ENCODE results near the gene ITM2C. TPM values are rescaled to one million over a fixed set of nuclear protein-coding genes. Genes with fewer than 3 reads are reported as not detected.

The ITM2C gene, protein sequence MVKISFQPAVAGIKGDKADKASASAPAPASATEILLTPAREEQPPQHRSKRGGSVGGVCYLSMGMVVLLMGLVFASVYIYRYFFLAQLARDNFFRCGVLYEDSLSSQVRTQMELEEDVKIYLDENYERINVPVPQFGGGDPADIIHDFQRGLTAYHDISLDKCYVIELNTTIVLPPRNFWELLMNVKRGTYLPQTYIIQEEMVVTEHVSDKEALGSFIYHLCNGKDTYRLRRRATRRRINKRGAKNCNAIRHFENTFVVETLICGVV
- 162 TPM for total RNA-seq

DNA sequence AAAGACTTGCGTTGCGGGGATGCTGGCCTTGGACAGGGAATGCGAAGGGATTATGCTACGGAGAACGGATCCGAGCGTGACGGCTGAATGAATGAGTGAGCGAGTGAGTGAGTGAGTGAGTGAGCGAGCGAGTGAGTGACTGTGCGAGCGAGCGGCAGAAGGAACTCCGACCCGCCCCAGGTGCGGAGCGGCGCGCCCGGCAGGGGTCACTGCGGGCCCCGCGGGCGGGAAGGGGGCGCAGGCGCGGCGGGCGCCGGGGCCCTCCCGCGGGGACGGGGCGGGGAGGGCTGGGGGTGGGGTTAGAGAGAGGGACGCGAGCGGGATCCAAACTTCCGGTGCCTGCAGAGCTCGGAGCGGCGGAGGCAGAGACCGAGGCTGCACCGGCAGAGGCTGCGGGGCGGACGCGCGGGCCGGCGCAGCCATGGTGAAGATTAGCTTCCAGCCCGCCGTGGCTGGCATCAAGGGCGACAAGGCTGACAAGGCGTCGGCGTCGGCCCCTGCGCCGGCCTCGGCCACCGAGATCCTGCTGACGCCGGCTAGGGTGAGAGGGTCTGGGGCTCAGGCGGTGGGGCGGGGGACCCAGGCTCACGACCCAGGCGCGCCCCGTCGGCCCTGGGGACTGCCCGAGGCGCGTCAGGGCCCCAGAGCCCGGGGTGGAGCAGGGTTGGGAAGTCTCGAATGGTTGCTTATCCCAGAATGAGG, at the start of gene ITM2C:
TSS of gene ITM2C (plus strand) at position 338 of the 702 bp plus-strand sequence. CDS start at position 422, 84 bp downstream.

DNA sequence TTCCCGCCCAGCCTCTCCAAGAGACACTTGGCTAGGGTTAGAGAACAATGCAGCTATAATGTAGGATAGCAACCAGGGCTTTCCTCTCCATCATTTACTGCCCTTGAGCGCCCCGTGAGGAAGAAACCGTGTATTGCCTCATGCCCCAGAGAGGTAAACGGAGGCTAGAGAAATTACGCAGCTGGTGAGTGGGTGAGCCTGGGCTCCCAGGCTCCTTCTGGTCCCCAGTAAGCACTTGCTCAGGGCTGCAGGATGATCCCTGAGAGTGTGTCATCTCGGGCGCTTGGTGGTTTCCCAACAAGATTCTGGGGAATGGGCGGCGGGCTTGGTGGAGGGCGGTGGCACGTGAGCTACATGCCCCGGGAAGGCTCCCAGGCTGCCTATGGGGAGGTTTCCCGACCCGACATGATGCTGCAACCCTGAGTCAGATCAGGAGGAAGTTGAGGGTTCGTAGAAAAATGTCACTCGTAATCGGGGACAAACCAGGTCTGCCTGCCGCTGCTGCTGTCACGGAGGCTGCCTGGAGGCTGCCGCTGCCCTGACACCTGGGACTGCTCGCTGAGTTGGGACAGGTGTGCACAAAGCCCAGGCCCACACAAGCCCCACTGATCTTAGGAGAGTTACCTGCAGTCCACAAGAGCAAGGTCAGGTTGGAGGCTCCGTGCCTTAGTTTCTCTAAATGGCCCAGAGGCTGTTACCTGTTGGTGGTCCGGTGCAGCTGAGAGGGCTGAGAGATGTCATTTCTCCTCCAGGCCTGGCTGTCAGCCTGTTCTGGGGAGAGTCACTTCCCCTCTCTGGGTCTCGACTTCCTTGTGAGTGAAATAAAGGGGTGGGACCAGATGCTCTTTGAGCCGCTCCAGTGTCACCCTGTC, 60.0 kb downstream of the ITM2C start, which contains the start of gene GPR55:
TSS of gene GPR55 (minus strand) at position 773 of the 872 bp plus-strand sequence. CDS start 14,280 bp downstream, outside the sequence.

Other genes starting within 250 kb of the ITM2C start
- gene CAB39, start 152.1 kb upstream of the ITM2C start, total RNA-seq: 89.6 TPM
- gene GPR55, start 60.3 kb downstream of the ITM2C start, total RNA-seq: not detected
- not detected for gene SPATA3, start 131.2 kb downstream of the ITM2C start, total RNA-seq
- 4.9 TPM for gene C2orf72, start 172.6 kb downstream of the ITM2C start, total RNA-seq
- 94.6 TPM for gene PSMD1, start 191.9 kb downstream of the ITM2C start, total RNA-seq